Astrocyte of the cerebellum (primary cell): ENCODE measurements around the gene LRRFIP2.
"Not testable (repeated sequence)": the region's sequence is repeated elsewhere in the genome, so short reads cannot be mapped to it uniquely, and the experiment has no call there.

ENCODE experiments used
- DNase-seq: peaks from one replicate; pipeline ENCODE4 v3.0.0-alpha.2; 2011; ENCODE audit warnings: low read depth
- H3K4me3 ChIP-seq: 2 replicates; pipeline ENCODE4 v1.5.1; 2011; ENCODE audit warnings: mild to moderate bottlenecking, low read depth, low read length, moderate library complexity
- CTCF ChIP-seq: IDR thresholded peaks from 2 replicates; pipeline ENCODE4 v1.5.1; 2012; ENCODE audit warnings: low read length, low read depth, moderate library complexity, mild to moderate bottlenecking; ENCODE audit errors: missing control alignments
- in situ Hi-C: cut with HindIII; loops from 2 replicates; pipeline ENCODE4 v1.10.0; 2017; ENCODE audit warnings: low sequenced_read_pairs

LRRFIP2 gene

GRCh38 chr3:37050282-37050681 is 124.1 kb downstream of the LRRFIP2 start:
- no peak for DNase-seq
- no peak for TF ChIP-seq CTCF
- in situ Hi-C loops, result no loop called here
- no peak overlapping the region for H3K4me3 ChIP-seq

- DNase-seq, H3K4me3 ChIP-seq: not testable (repeated sequence)
- in situ Hi-C loops, result loop anchor here (25.0 kb wide), 1 partner anchor 170 kb away; no protein-coding TSS in a partner anchor
These were observed 131.7 kb downstream of the LRRFIP2 start for GRCh38 chr3:37042712-37043111.

GRCh38 chr3:37041546-37042195 is 132.7 kb downstream of the LRRFIP2 start:
- in situ Hi-C loops, result loop anchor here (25.0 kb wide), 1 partner anchor 171 kb away; no protein-coding TSS in a partner anchor
- H3K4me3 ChIP-seq, result no peak overlapping the region
- no peak for DNase-seq
- TF ChIP-seq CTCF, result no peak

- in situ Hi-C loops, result loop anchor here (25.0 kb wide), 1 partner anchor 172 kb away; no protein-coding TSS in a partner anchor
- TF ChIP-seq CTCF, result no peak
- H3K4me3 ChIP-seq, result no peak overlapping the region
- DNase-seq, result peak; percentile 13
These were observed 134.2 kb downstream of the LRRFIP2 start for GRCh38 chr3:37040231-37040630.

- in situ Hi-C loops, result loop anchor here (25.0 kb wide), 1 partner anchor 173 kb away; no protein-coding TSS in a partner anchor
- no peak for TF ChIP-seq CTCF
- no peak for DNase-seq
- H3K4me3 ChIP-seq, result no peak overlapping the region
These were observed 135.1 kb downstream of the LRRFIP2 start for GRCh38 chr3:37039161-37039846.

GRCh38 chr3:37037352-37037751 is 137.0 kb downstream of the LRRFIP2 start:
- no peak for TF ChIP-seq CTCF
- in situ Hi-C loops, result loop anchor here (25.0 kb wide), 1 partner anchor 175 kb away; no protein-coding TSS in a partner anchor
- H3K4me3 ChIP-seq, result no peak overlapping the region
- no peak for DNase-seq

GRCh38 chr3:37032961-37033360 is 141.4 kb downstream of the LRRFIP2 start:
- DNase-seq, result no peak
- TF ChIP-seq CTCF, result no peak

More at GRCh38 chr3:37032961-37033360, 141.4 kb downstream of the LRRFIP2 start:
- no peak overlapping the region for H3K4me3 ChIP-seq
- in situ Hi-C loops, result loop anchor here (25.0 kb wide), 1 partner anchor 179 kb away; no protein-coding TSS in a partner anchor
